HCT116 (cell line): ENCODE measurements around the gene DCUN1D5. TPM values are rescaled to one million over a fixed set of nuclear protein-coding genes. Genes with fewer than 3 reads are reported as not detected.
A peak's percentile ranks its signal among the peaks of the same experiment; 100 is the strongest.

ENCODE experiments used
- ATAC-seq: fragments of 200-7000 bp; cut with Tn5 transposase; 2 replicates; pipeline ENCODE4 v1.9.1; 2020; ENCODE audit warnings: mild to moderate bottlenecking, moderate library complexity
- BruUV-seq: library from RNA; stranded (reverse); fragments of 400-500 nt; replicated peaks from 2 replicates; lab custom pipeline; 2021; lab: Mats Ljungman, UMichigan
- CTCF ChIA-PET: fragments of 300-600 bp; sonication (Branson Sonifier 250); formaldehyde crosslinking; loops from one replicate; lab custom pipeline; 2021; ENCODE audit warnings: antibody characterized with exemption; lab: Charles Lee
- POLR2A ChIA-PET: fragments of 300-600, 350-600 bp; sonication (Branson Sonifier 250); formaldehyde crosslinking; loops from one replicate; lab custom pipeline; 2021; ENCODE audit warnings: antibody characterized with exemption; lab: Charles Lee
- RAD21 ChIA-PET, 2 experiments: fragments of 300-600 bp; sonication (Branson Sonifier 250); formaldehyde crosslinking; loops; one replicate each; lab custom pipeline; 2023; ENCODE audit warnings: low total read pairs in 2 of 2; ENCODE audit not compliant: uncharacterized antibody in 2 of 2, unreplicated experiment in 2 of 2, low non-redundant PET in 1 of 2; lab: Charles Lee
- DNase-seq: peaks from one replicate; pipeline ENCODE4 v3.0.0-alpha.2; 2010; ENCODE audit warnings: low read depth, low spot score
- H2AFZ ChIP-seq: fragments of 200-600 bp; shearing (Covaris generic), sonication (generic); 2 replicates; pipeline ENCODE4 v1.6.1; 2017; ENCODE audit warnings: low read depth, mixed run types, mixed read lengths, antibody characterized with exemption, low read length; ENCODE audit not compliant: poor library complexity, severe bottlenecking
- H3K27ac ChIP-seq: 2 replicates; pipeline ENCODE4 v1.5.1; 2012; ENCODE audit warnings: low read depth, low read length
- H3K27me3 ChIP-seq: fragments of 200-600 bp; sonication (generic); 2 replicates; pipeline ENCODE4 v1.6.1; 2016; ENCODE audit warnings: mixed run types, low read length, mixed read lengths; ENCODE audit not compliant: insufficient read depth
- H3K36me3 ChIP-seq, 2 experiments: fragments of 200-500 bp in 1 of 2; fragments of 200-600 bp in 1 of 2; sonication (Bioruptor generic) in 1 of 2; sonication (generic) in 1 of 2; 2 replicates each; pipeline versions ENCODE4 v1.5.1 to v1.6.1; 2014 to 2016; ENCODE audit warnings: low read length in 2 of 2, inconsistent platforms in 1 of 2, mixed read lengths in 1 of 2, mixed run types in 1 of 2; ENCODE audit not compliant: insufficient read depth in 2 of 2, control insufficient read depth in 1 of 2
- H3K4me1 ChIP-seq, 2 experiments: fragments of 200-600 bp in 1 of 2; sonication (generic) in 1 of 2; 2 replicates each; pipeline versions ENCODE4 v1.5.1 to v1.6.1; 2012 to 2017; ENCODE audit warnings: low read length in 2 of 2, inconsistent platforms in 1 of 2, mild to moderate bottlenecking in 1 of 2, mixed read lengths in 1 of 2, mixed run types in 1 of 2, moderate library complexity in 1 of 2; ENCODE audit not compliant: insufficient read depth in 2 of 2, control insufficient read depth in 1 of 2
- H3K4me2 ChIP-seq: fragments of 200-600 bp; sonication (generic); 2 replicates; pipeline ENCODE4 v1.6.1; 2017; ENCODE audit warnings: mixed run types, low read length, mixed read lengths
- H3K4me3 ChIP-seq, 2 experiments: fragments of 200-600 bp in 1 of 2; sonication (generic) in 1 of 2; replicated peaks in 1 of 2; 2 replicates each; pipeline ENCODE4 v1.5.1; 2011 to 2016; ENCODE audit warnings: low read length in 2 of 2, control low read depth in 1 of 2, low read depth in 1 of 2, mild to moderate bottlenecking in 1 of 2, mixed read lengths in 1 of 2, mixed run types in 1 of 2
- H3K79me2 ChIP-seq: fragments of 200-600 bp; sonication (generic); 2 replicates; pipeline ENCODE4 v1.6.1; 2017; ENCODE audit warnings: mild to moderate bottlenecking, mixed run types, low read length, moderate library complexity, mixed read lengths; ENCODE audit not compliant: insufficient read depth
- H3K9ac ChIP-seq: fragments of 200-600 bp; sonication (generic); 2 replicates; pipeline ENCODE4 v1.6.1; 2016; ENCODE audit warnings: low read length, mixed read lengths
- H3K9me2 ChIP-seq: fragments of 200-600 bp; sonication (generic), shearing (Covaris generic); 2 replicates; pipeline ENCODE4 v1.6.1; 2017; ENCODE audit warnings: mixed run types, mild to moderate bottlenecking, moderate library complexity; ENCODE audit not compliant: insufficient read depth
- H3K9me3 ChIP-seq, 2 experiments: fragments of 200-500 bp in 1 of 2; fragments of 200-600 bp in 1 of 2; sonication (Bioruptor generic) in 1 of 2; sonication (generic) in 1 of 2; 2 replicates each; pipeline ENCODE4 v1.6.1; 2014 to 2017; ENCODE audit warnings: low read length in 2 of 2, mixed read lengths in 2 of 2, inconsistent platforms in 1 of 2, low read depth in 1 of 2, mild to moderate bottlenecking in 1 of 2, mixed run types in 1 of 2, moderate library complexity in 1 of 2; ENCODE audit not compliant: control insufficient read depth in 1 of 2, insufficient read depth in 1 of 2
- H4K20me1 ChIP-seq: fragments of 200-600 bp; sonication (generic), shearing (Covaris generic); 2 replicates; pipeline ENCODE4 v1.6.1; 2017; ENCODE audit warnings: mixed run types, mild to moderate bottlenecking, moderate library complexity; ENCODE audit not compliant: insufficient read depth
- ATF3 ChIP-seq: IDR thresholded peaks from 2 replicates; pipeline ENCODE4 v1.6.1; 2012
- EGR1 ChIP-seq: IDR thresholded peaks from 2 replicates; pipeline ENCODE4 v1.6.1; 2012; ENCODE audit warnings: low read depth
- EZH2phosphoT487 ChIP-seq: fragments of 200-600 bp; IDR thresholded peaks from 2 replicates; pipeline ENCODE4 v1.6.1; 2018; ENCODE audit warnings: antibody characterized with exemption, borderline replicate concordance
- FOSL1 ChIP-seq: IDR thresholded peaks from 2 replicates; pipeline ENCODE4 v1.6.1; 2012; ENCODE audit warnings: low read depth
- MAX ChIP-seq: IDR thresholded peaks from 2 replicates; pipeline ENCODE4 v1.6.1; 2012
- RAD21 ChIP-seq: IDR thresholded peaks from 2 replicates; pipeline ENCODE4 v1.6.1; 2012; ENCODE audit warnings: low read depth, mild to moderate bottlenecking
- SIN3A ChIP-seq: IDR thresholded peaks from 2 replicates; pipeline ENCODE4 v1.6.1; 2012; ENCODE audit warnings: low read depth
- SP1 ChIP-seq: IDR thresholded peaks from 2 replicates; pipeline ENCODE4 v1.6.1; 2012; ENCODE audit warnings: low read depth
- SRF ChIP-seq: IDR thresholded peaks from 2 replicates; pipeline ENCODE4 v1.6.1; 2012; ENCODE audit warnings: low read depth
- TCF7L2 ChIP-seq: IDR thresholded peaks from 2 replicates; pipeline ENCODE4 v1.7.0; 2011; ENCODE audit warnings: borderline replicate concordance, inconsistent platforms; ENCODE audit not compliant: insufficient read depth, insufficient read length; ENCODE audit errors: extremely low read depth
- ZNF274 ChIP-seq: fragments of 200-500 bp; sonication (Bioruptor generic); IDR thresholded peaks from 2 replicates; pipeline ENCODE4 v1.6.1; 2014; ENCODE audit warnings: mild to moderate bottlenecking, low read depth, low read length, inconsistent platforms
- intact Hi-C: fragments of 100-400 bp; cut with micrococcal nuclease; formaldehyde crosslinking; loops from 2 replicates; pipeline ENCODE4 v1.10.0; 2022
- total RNA-seq: library from RNA; stranded (reverse); gene quantifications from one replicate; pipeline ENCODE4 v1.2.1, GENCODE V29; 2021; ENCODE audit not compliant: unreplicated experiment

Gene DCUN1D5
- total RNA-seq, 1 experiment from 2014 or later, result 60.1 TPM

- TF ChIP-seq SIN3A (no peak), SRF (0 out of 2 replicates have a peak, but pooled peaks have one; percentile 27), FOSL1 (peak; percentile 65), EZH2phosphoT487 (no peak), TCF7L2 (no peak), RAD21 (peak; percentile 58), SP1 (0 out of 2 replicates have a peak, but pooled peaks have one; percentile 14)
Measured at GRCh38 chr11:103035791-103036434, 56.0 kb downstream of the DCUN1D5 start (continued).

GRCh38 chr11:103035216-103035615 is 56.7 kb downstream of the DCUN1D5 start:
- H3K27me3 ChIP-seq, result no peaks in the 10 kb centered on the region
- no peak for TF ChIP-seq FOSL1
- TF ChIP-seq SP1, result no peak
- no peak for TF ChIP-seq EZH2phosphoT487
- TF ChIP-seq EGR1, result no peak
- TF ChIP-seq ATF3, result no peak
- no peak for TF ChIP-seq MAX
- no peak for TF ChIP-seq RAD21
- TF ChIP-seq SRF, result no peak
- TF ChIP-seq ZNF274, result no peak
- H2AFZ ChIP-seq, result peak overlapping the region; percentile 98
- H3K79me2 ChIP-seq, result no peaks in the 10 kb centered on the region
- H3K4me1 ChIP-seq, result peaks cover 0 to 8% of the 10 kb centered on the region in 2 experiments; a peak in 2 of 4 replicates
- no peak overlapping the region for H3K4me3 ChIP-seq
- no peak overlapping the region for H3K4me2 ChIP-seq
- ChIA-PET RAD21 (no interaction called here), CTCF (interaction anchor here (0.8 to 1.4 kb wide), 4 partner anchors 16 to 94 kb away, joined by 3 to 4 read pairs (median 3); no protein-coding TSS in a partner anchor), POLR2A (no interaction called here)
- no TSS peak for BruUV-seq
- H3K9me3 ChIP-seq, result no peaks in the 10 kb centered on the region
- no peaks in the 10 kb centered on the region for H3K36me3 ChIP-seq
- no peaks in the 10 kb centered on the region for H4K20me1 ChIP-seq
- no peak overlapping the region for H3K27ac ChIP-seq
- ATAC-seq (no peak), DNase-seq (no peak)
- H3K9ac ChIP-seq, result no peak overlapping the region
- intact Hi-C loops, result no loop called here
- no peaks in the 10 kb centered on the region for H3K9me2 ChIP-seq
